Hindlimb muscle (tissue), 1 donor: ENCODE measurements around the gene CHRND. TPM values are rescaled to one million over a fixed set of nuclear protein-coding genes. Genes with fewer than 3 reads are reported as not detected.

ENCODE experiments used
- DNase-seq: peaks from one replicate; pipeline ENCODE4 v3.0.0-alpha.2; 2013
- polyA plus RNA-seq: library from polyadenylated mRNA; unstranded; fragments of 120-200 nt; gene quantifications from one replicate; pipeline ENCODE4 v1.2.1, GENCODE V29; 2013; ENCODE audit not compliant: insufficient read length

CHRND gene
- polyA plus RNA-seq, 1 donor: 173 TPM

DNA sequence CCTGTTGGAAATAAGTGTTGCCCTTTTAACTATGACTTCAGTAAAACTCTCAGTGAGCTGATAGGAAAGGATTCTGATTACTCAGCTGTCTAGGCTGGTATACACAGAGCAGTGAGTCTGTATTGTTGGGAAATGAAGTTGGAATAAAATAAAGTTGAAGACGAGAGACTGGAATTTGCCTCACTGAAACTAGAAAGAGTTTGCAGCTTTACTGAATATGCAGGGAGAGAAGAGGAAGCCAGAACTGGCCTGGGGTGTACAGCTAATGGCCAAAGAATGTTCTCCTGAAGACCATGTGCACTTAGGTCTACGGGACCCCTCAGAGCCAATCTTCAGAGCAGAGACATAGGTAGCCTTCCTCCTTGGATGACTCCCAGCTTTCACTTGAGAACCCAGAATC is 51.0 kb downstream of the CHRND start:
- DNase-seq: no peak

- no peak for DNase-seq
These were observed 51.9 kb downstream of the CHRND start for GRCh38 chr2:232577841-232578240.

DNA sequence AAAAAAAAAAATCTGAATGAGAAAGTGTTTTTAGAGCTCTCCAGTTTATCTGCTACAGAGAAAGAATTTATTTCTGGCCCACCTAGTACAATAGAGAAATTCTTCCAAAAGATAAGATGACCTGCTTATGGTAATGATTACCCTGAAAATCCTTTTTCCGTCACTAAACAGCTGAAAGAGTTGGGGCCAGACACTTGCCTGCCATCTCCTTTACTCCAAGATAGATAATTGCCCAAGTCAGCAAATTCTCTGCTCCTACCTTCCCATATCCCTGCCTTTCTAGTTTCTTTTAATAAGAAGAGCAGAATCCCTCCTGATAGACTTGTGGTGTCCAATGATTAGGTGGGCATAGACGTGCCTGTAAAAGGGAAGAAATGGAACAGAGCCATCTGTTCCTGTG is 52.7 kb downstream of the CHRND start:
- DNase-seq: no peak

DNA sequence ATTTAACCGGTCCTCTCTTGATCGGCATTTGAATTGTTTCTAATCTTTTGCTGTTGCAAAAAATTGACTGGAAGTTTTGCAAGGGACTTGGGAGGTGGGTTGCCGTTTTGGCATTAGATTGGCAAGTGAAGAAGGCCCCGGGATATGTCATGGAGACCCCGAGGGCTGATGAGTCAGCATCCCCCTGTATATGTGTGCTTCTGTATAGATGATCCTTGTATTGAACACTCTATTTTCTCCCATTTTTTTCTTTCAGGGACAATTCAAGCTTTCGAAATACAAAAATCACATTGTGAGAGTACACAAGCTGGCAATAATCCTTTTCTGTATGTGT is 54.7 kb downstream of the CHRND start:
- DNase-seq: no peak

DNA sequence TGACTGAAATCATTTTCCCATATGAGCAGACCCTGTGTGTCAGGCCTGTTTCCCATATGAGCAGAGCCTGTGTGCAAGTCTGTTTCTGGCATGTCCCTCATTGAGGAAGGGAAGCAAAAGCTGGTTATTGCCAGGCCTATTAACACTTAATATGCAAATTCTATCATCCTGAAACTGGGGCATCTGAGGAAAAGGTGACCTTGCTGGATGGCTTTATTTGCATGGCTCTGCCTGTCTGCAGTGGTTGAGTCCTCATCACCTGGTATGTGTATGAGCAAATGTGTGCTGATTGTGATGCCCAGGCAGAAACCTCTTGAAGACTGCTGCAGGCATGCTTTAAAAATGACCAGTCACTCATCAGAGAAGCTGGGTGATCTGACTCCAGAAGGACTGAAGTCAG is 55.8 kb downstream of the CHRND start:
- no peak for DNase-seq

GRCh38 chr2:232584238-232584637 is 58.3 kb downstream of the CHRND start:
- DNase-seq: no peak

Other genes with a start within 250 kb of the CHRND start
- not detected for gene ALPP, start 147.4 kb upstream of the CHRND start, polyA plus RNA-seq
- gene ALPG, start 119.3 kb upstream of the CHRND start, polyA plus RNA-seq: not detected
- not detected for gene ALPI, start 70.0 kb upstream of the CHRND start, polyA plus RNA-seq
- 0.39 TPM for gene ECEL1, start 38.3 kb upstream of the CHRND start, polyA plus RNA-seq
- 2.2 TPM for gene PRSS56, start 5.8 kb upstream of the CHRND start, polyA plus RNA-seq
- 167 TPM for gene CHRNG, start 13.5 kb downstream of the CHRND start, polyA plus RNA-seq
- gene TIGD1, start 24.4 kb downstream of the CHRND start, polyA plus RNA-seq: 6.7 TPM
- 134 TPM for gene EIF4E2, start 24.5 kb downstream of the CHRND start, polyA plus RNA-seq
- 26.3 TPM for gene EFHD1, start 107.4 kb downstream of the CHRND start, polyA plus RNA-seq
- 41.3 TPM for gene GIGYF2, start 171.2 kb downstream of the CHRND start, polyA plus RNA-seq